ENCODE measurements around the gene IL16. TPM values are rescaled to one million over a fixed set of nuclear protein-coding genes. Genes with fewer than 3 reads are reported as not detected.

Gene IL16
- total RNA-seq, 2 donors from 2014 or later, result 87.1 to 104 TPM

- DNase-seq (no peak), ATAC-seq (no peak)
- Mint-ChIP-seq H3K36me3 (ENCODE audit: low read depth) (peaks cover 3% of the 10 kb centered on the region), H3K27me3 (peaks cover 31% of the 10 kb centered on the region), H3K27ac (no peak overlapping the region), H3K4me1 (no peaks in the 10 kb centered on the region), H3K4me3 (no peak overlapping the region)
- H3K9me3 ChIP-seq (ENCODE audit: control insufficient read depth, low read length, poor library complexity, severe bottlenecking), result no peaks in the 10 kb centered on the region
These were observed 155.0 kb downstream of the IL16 start for GRCh38 chr15:81351651-81352050.

- H3K4me3 Mint-ChIP-seq, result no peak overlapping the region
- peaks cover 21% of the 10 kb centered on the region for H3K27me3 Mint-ChIP-seq
- H3K27ac Mint-ChIP-seq, result no peak overlapping the region
- no peaks in the 10 kb centered on the region for H3K9me3 ChIP-seq (ENCODE audit: control insufficient read depth, low read length, poor library complexity, severe bottlenecking)
- no peak for DNase-seq
- peaks cover 2% of the 10 kb centered on the region for H3K4me1 Mint-ChIP-seq
- ATAC-seq, result no peak
- H3K36me3 Mint-ChIP-seq (ENCODE audit: low read depth), result peaks cover 2% of the 10 kb centered on the region
These were observed 159.6 kb downstream of the IL16 start for GRCh38 chr15:81356252-81356651.

GRCh38 chr15:81357180-81357686 lies 160.6 kb downstream of the IL16 start:
- Mint-ChIP-seq H3K27me3 (peaks cover 26% of the 10 kb centered on the region), H3K4me3 (no peak overlapping the region), H3K27ac (no peak overlapping the region), H3K4me1 (peaks cover 2% of the 10 kb centered on the region), H3K36me3 (ENCODE audit: low read depth) (peaks cover 2% of the 10 kb centered on the region)
- H3K9me3 ChIP-seq (ENCODE audit: control insufficient read depth, low read length, poor library complexity, severe bottlenecking), result no peaks in the 10 kb centered on the region
- ATAC-seq (no peak), DNase-seq (no peak)

GRCh38 chr15:81358248-81358647 lies 161.6 kb downstream of the IL16 start:
- Mint-ChIP-seq H3K27me3 (peaks cover 26% of the 10 kb centered on the region), H3K36me3 (ENCODE audit: low read depth) (peaks cover 2% of the 10 kb centered on the region), H3K4me1 (peaks cover 2% of the 10 kb centered on the region), H3K4me3 (no peak overlapping the region), H3K27ac (no peak overlapping the region)
- ATAC-seq (no peak), DNase-seq (no peak)
- H3K9me3 ChIP-seq (ENCODE audit: control insufficient read depth, low read length, poor library complexity, severe bottlenecking), result no peaks in the 10 kb centered on the region

- peaks cover 2% of the 10 kb centered on the region for H3K36me3 Mint-ChIP-seq (ENCODE audit: low read depth)
- peaks cover 2% of the 10 kb centered on the region for H3K4me1 Mint-ChIP-seq
- H3K4me3 Mint-ChIP-seq, result no peak overlapping the region
- H3K9me3 ChIP-seq (ENCODE audit: control insufficient read depth, low read length, poor library complexity, severe bottlenecking), result no peaks in the 10 kb centered on the region
- H3K27ac Mint-ChIP-seq, result no peak overlapping the region
- ATAC-seq (no peak), DNase-seq (no peak)
- H3K27me3 Mint-ChIP-seq, result peaks cover 15% of the 10 kb centered on the region
These were observed 163.8 kb downstream of the IL16 start for GRCh38 chr15:81360491-81360890.

GRCh38 chr15:81361891-81362290 lies 165.2 kb downstream of the IL16 start:
- no peaks in the 10 kb centered on the region for H3K9me3 ChIP-seq (ENCODE audit: control insufficient read depth, low read length, poor library complexity, severe bottlenecking)
- ATAC-seq (no peak), DNase-seq (no peak)
- peaks cover 12% of the 10 kb centered on the region for H3K27me3 Mint-ChIP-seq
- no peak overlapping the region for H3K27ac Mint-ChIP-seq
- H3K36me3 Mint-ChIP-seq (ENCODE audit: low read depth), result peaks cover 4% of the 10 kb centered on the region
- H3K4me3 Mint-ChIP-seq, result no peak overlapping the region
- peaks cover 2% of the 10 kb centered on the region for H3K4me1 Mint-ChIP-seq

- H3K9me3 ChIP-seq (ENCODE audit: control insufficient read depth, low read length, poor library complexity, severe bottlenecking), result no peaks in the 10 kb centered on the region
These were observed 166.1 kb downstream of the IL16 start for GRCh38 chr15:81362790-81363189.

GRCh38 chr15:81363276-81363675 lies 166.6 kb downstream of the IL16 start:
- H3K9me3 ChIP-seq (ENCODE audit: control insufficient read depth, low read length, poor library complexity, severe bottlenecking), result no peaks in the 10 kb centered on the region
- peaks cover 4% of the 10 kb centered on the region for H3K36me3 Mint-ChIP-seq (ENCODE audit: low read depth)
- no peak overlapping the region for H3K4me3 Mint-ChIP-seq
- H3K27me3 Mint-ChIP-seq, result peaks cover 5% of the 10 kb centered on the region
- DNase-seq (no peak), ATAC-seq (no peak)
- no peak overlapping the region for H3K27ac Mint-ChIP-seq
- no peaks in the 10 kb centered on the region for H3K4me1 Mint-ChIP-seq

More at GRCh38 chr15:81362790-81363189, 166.1 kb downstream of the IL16 start:
- ATAC-seq, result no peak
- Mint-ChIP-seq H3K4me3 (no peak overlapping the region), H3K27me3 (peaks cover 5% of the 10 kb centered on the region), H3K4me1 (no peaks in the 10 kb centered on the region), H3K36me3 (ENCODE audit: low read depth) (peaks cover 4% of the 10 kb centered on the region), H3K27ac (no peak overlapping the region)
- DNase-seq, result no peak

Other genes starting within 250 kb of the IL16 start
- gene MESD, start 207.1 kb upstream of the IL16 start, total RNA-seq, result 10 to 100 TPM; 14.3 to 14.4 TPM
- 10 to 100 TPM; 17.5 to 17.6 TPM for gene TLNRD1, start 196.0 kb upstream of the IL16 start, total RNA-seq
- 1 to 10 TPM in 1 of 2 donors, not detected in 1; 4.1 TPM for gene CFAP161, start 62.6 kb upstream of the IL16 start, total RNA-seq
- 1 to 10 TPM; 4.3 to 4.6 TPM for gene STARD5, start 127.3 kb downstream of the IL16 start, total RNA-seq
- gene TMC3, start 177.3 kb downstream of the IL16 start, total RNA-seq, result not detected

Data from T-helper 17 cell (primary cell).